Measurements from ENCODE around the gene MIGA2. TPM values are rescaled to one million over a fixed set of nuclear protein-coding genes. Genes with fewer than 3 reads are reported as not detected.

Gene MIGA2
- total and polyA plus RNA-seq, 9 of the 15 experiments (the other 6 are each of a cell fraction or from before 2014, with no cell fraction given): 0.15 to 54.1 (median 18.0) TPM

GRCh38 chr9:129109952-129110739 is 73.7 kb downstream of the MIGA2 start (continued):
- peak; percentile 55; the same call in 1 of the 2 replicates for TF ChIP-seq PHF8 (IDR thresholded peaks at IDR 0.05; ENCODE audit: borderline replicate concordance, low read length)
- peak in 1 of 2 experiments; percentile 22; a peak in 2 of 4 replicates for TF ChIP-seq MAZ (CRISPR knock-in tag; conservative IDR thresholded peaks at IDR 0.05 in 1 of 2, IDR thresholded peaks at IDR 0.05 in 1 of 2)
- 0 out of 2 replicates have a peak, but pooled peaks have one; percentile 47 for TF ChIP-seq TARDBP (IDR thresholded peaks at IDR 0.05)
- TF ChIP-seq ATF1 (CRISPR knock-in tag; IDR thresholded peaks at IDR 0.05): no peak
- no peak for TF ChIP-seq ATF1 (tag; IDR thresholded peaks at IDR 0.05)
- TF ChIP-seq ZFX (CRISPR knock-in tag; IDR thresholded peaks at IDR 0.05): peak; percentile 91
- TF ChIP-seq ZNF766 (CRISPR knock-in tag; conservative IDR thresholded peaks at IDR 0.05): 0 out of 2 replicates have a peak, but pooled peaks have one; percentile 7
- peak; percentile 61; the same call in 1 of the 2 replicates for TF ChIP-seq ZBTB7A (IDR thresholded peaks at IDR 0.05; ENCODE audit: borderline replicate concordance, control insufficient read depth, low read depth, low read length)
- TF ChIP-seq GATAD2A (IDR thresholded peaks at IDR 0.05): peak; percentile 78
- 0 out of 2 replicates have a peak, but pooled peaks have one; percentile 44 for TF ChIP-seq ZNF124 (CRISPR knock-in tag; IDR thresholded peaks at IDR 0.05)
- TF ChIP-seq ZNF282 (CRISPR knock-in tag; IDR thresholded peaks at IDR 0.05): 0 out of 2 replicates have a peak, but pooled peaks have one; percentile 65
- TF ChIP-seq DACH1 (IDR thresholded peaks at IDR 0.05; ENCODE audit: partially characterized antibody): peak; percentile 32
- no peak for TF ChIP-seq ZZZ3 (IDR thresholded peaks at IDR 0.05)
- TF ChIP-seq U2AF1 (optimal IDR thresholded peaks at IDR 0.05; ENCODE audit: low read depth, low read length): peak; percentile 15
- TF ChIP-seq, protein P1, sequence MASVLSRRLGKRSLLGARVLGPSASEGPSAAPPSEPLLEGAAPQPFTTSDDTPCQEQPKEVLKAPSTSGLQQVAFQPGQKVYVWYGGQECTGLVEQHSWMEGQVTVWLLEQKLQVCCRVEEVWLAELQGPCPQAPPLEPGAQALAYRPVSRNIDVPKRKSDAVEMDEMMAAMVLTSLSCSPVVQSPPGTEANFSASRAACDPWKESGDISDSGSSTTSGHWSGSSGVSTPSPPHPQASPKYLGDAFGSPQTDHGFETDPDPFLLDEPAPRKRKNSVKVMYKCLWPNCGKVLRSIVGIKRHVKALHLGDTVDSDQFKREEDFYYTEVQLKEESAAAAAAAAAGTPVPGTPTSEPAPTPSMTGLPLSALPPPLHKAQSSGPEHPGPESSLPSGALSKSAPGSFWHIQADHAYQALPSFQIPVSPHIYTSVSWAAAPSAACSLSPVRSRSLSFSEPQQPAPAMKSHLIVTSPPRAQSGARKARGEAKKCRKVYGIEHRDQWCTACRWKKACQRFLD (CRISPR knock-in tag; IDR thresholded peaks at IDR 0.05): 0 out of 2 replicates have a peak, but pooled peaks have one; percentile 20
- no peak for TF ChIP-seq SAP30 (IDR thresholded peaks at IDR 0.05; ENCODE audit: borderline replicate concordance, insufficient read depth, low read depth, low read length, poor library complexity, severe bottlenecking)
- no peak for TF ChIP-seq RBM17 (IDR thresholded peaks at IDR 0.05; ENCODE audit: borderline replicate concordance, low read depth, low read length)
- TF ChIP-seq ZBTB17 (CRISPR knock-in tag; IDR thresholded peaks at IDR 0.05): 0 out of 2 replicates have a peak, but pooled peaks have one; percentile 29
- TF ChIP-seq, protein P2, sequence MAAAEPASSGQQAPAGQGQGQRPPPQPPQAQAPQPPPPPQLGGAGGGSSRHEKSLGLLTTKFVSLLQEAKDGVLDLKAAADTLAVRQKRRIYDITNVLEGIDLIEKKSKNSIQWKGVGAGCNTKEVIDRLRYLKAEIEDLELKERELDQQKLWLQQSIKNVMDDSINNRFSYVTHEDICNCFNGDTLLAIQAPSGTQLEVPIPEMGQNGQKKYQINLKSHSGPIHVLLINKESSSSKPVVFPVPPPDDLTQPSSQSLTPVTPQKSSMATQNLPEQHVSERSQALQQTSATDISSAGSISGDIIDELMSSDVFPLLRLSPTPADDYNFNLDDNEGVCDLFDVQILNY (CRISPR knock-in tag; IDR thresholded peaks at IDR 0.05): 0 out of 2 replicates have a peak, but pooled peaks have one; percentile 56
- TF ChIP-seq TFAP4 (CRISPR knock-in tag; IDR thresholded peaks at IDR 0.05; ENCODE audit: borderline replicate concordance): peak; percentile 72
- TF ChIP-seq ZNF12 (CRISPR knock-in tag; IDR thresholded peaks at IDR 0.05): peak; percentile 74; the same call in 1 of the 2 replicates
- TF ChIP-seq MAX (CRISPR knock-in tag; IDR thresholded peaks at IDR 0.05): peak; percentile 14; the same call in 1 of the 2 replicates
